Gastrocnemius medialis (tissue), 4 donors: Measurements from ENCODE around the gene TMEM252.

ENCODE experiments used
- POLR2A ChIP-seq, 2 donors: fragments of 450-650 bp; IDR thresholded peaks; one replicate each; pipeline ENCODE4 v1.6.1; 2017; ENCODE audit warnings: antibody characterized with exemption in 2 of 2, mild to moderate bottlenecking in 2 of 2, moderate library complexity in 2 of 2
- TF ChIP-seq, protein P1 (sequence below), 5 experiments: fragments of 450-650 bp in 3 of 5; fragments of 200-600 bp in 2 of 5; sonication (generic) in 2 of 5; IDR thresholded peaks in 4 of 5; conservative IDR thresholded peaks in 1 of 5; 1 replicate in 4 of 5; 2 replicates in 1 of 5; pipeline ENCODE4 v1.5.1; 2016 to 2019; ENCODE audit warnings: antibody characterized with exemption in 5 of 5, mild to moderate bottlenecking in 3 of 5, moderate library complexity in 3 of 5

DNA sequence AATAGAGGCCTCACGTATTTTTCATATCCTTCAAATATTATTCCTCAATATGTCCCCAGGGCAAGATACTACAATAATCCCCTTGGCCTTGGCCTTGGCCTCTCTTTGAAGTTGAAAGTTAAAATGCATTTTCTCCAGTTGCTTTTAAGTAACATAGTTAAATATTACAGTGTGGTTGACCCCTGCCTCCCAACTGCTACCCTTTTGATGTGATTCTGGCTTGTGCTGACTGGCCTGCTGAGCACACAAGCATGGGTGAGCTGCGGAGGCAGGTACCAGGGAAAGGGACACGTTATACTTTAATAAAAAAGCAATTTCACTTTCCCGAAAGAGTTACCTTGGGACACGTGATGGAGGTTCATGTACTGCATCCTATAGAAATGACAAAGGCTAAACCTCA is 17.9 kb upstream of the TMEM252 start:
- TF ChIP-seq, protein P1, sequence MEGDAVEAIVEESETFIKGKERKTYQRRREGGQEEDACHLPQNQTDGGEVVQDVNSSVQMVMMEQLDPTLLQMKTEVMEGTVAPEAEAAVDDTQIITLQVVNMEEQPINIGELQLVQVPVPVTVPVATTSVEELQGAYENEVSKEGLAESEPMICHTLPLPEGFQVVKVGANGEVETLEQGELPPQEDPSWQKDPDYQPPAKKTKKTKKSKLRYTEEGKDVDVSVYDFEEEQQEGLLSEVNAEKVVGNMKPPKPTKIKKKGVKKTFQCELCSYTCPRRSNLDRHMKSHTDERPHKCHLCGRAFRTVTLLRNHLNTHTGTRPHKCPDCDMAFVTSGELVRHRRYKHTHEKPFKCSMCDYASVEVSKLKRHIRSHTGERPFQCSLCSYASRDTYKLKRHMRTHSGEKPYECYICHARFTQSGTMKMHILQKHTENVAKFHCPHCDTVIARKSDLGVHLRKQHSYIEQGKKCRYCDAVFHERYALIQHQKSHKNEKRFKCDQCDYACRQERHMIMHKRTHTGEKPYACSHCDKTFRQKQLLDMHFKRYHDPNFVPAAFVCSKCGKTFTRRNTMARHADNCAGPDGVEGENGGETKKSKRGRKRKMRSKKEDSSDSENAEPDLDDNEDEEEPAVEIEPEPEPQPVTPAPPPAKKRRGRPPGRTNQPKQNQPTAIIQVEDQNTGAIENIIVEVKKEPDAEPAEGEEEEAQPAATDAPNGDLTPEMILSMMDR (IDR thresholded peaks at IDR 0.05 in 4 of 5, conservative IDR thresholded peaks at IDR 0.05 in 1 of 5) = no peak
- no peak for TF ChIP-seq POLR2A (IDR thresholded peaks at IDR 0.05)
